Retina (tissue), 1 donor: ENCODE results near the gene PACC1.
"Not testable (repeated sequence)": the region's sequence is repeated elsewhere in the genome, so short reads cannot be mapped to it uniquely, and the experiment has no call there.

Experiments
- DNase-seq: peaks from one replicate; pipeline ENCODE4 v3.0.0-alpha.2; 2016

PACC1 gene

DNA sequence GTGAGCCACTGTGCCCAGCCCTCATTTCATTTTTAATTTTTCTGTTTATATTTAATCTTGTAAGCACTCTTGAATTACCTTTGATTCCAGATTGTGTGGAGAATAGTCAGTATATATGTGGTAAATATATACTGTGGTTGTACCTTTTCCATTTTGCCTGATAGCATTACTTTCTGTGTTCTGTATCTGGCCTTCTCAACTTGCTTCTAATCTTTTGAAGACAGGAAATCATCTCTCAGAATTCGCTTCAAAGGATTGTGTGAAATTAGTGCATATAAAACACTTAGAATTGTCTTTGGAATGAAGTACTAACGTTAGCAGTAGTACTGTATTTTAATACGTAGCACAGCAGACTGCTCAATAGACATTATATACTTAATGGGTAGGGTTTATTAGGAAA, 91.6 kb downstream of the PACC1 start:
- DNase-seq: no peak

DNA sequence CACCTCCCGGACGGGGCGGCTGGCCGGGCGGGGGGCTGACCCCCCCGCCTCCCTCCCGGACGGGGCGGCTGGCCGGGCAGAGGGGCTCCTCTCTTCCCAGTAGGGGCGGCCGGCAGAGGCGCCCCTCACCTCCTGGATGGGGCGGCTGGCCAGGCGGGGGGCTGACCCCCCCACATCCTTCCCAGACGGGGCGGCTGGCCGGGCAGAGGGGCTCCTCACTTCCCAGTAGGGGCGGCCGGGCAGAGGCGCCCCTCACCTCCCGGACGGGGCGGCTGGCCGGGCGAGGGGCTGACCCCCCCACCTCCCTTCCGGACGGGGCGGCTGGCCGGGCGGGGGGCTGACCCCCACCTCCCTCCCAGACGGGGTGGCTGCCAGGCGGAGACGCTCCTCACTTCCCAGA, 93.7 kb downstream of the PACC1 start:
- not testable (repeated sequence) for DNase-seq

DNA sequence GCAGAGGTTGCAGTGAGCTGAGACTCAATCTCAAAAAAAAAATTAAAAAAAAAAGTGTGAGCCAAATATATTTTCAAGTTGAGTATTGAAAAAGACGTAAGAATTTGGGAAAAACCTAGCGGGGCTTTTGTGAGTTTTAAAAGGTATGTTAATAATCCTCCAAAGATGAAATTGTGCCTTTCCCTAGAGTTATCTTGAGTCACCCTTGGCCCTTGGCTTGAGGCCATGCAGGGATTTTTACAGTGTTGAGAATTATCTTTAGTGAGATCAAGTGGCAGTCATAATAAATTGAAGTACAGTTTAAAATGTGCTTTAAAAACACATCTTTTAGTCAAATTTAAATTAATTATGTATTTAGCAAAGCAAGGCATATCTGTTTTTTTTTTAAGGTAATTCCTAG, 96.8 kb downstream of the PACC1 start:
- DNase-seq: no peak

DNA sequence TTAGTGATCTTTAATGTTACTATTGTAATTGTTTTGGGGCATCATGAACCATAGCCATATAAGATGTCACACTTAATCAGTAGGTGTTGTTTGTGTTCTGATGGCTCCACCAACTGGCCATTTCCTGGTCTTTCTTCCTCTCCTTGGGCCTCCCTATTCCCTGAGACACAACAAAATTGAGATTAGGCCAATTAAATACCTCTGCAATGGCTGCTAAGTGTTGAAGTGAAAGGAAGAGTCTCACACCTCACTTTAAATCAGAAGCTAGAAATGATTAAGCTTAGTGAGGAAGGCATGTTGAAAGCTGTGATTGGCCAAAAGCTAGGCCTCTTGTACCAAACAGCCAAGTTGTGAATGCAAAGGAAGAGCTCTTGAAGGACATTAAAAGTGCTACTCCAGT, 98.8 kb downstream of the PACC1 start:
- no peak for DNase-seq

DNA sequence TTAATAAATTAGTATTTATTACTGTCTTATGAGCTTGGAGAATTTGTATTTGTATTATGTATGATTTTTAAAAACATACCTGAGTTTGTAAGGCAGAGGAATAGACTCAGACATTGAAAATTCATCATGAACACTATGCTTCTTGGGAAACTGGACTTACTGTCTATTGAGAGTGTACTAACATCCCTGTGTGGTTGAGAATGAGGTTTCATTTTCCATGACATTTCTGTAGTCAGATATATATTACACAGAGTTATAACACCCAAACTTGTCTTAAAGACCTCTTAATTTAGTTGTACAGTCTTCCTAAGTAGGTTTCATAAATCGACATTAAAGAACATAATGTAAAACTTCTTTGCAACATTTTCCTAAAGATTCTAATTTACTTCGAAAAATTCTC, 99.5 kb downstream of the PACC1 start:
- no peak for DNase-seq
